H1 (cell line): Measurements from ENCODE around the gene CSN1S1. TPM values are rescaled to one million over a fixed set of nuclear protein-coding genes. Genes with fewer than 3 reads are reported as not detected.

Experiments used
- FOSL1 ChIP-seq: IDR thresholded peaks from 2 replicates; pipeline ENCODE4 v1.6.1; 2011; ENCODE audit warnings: mild to moderate bottlenecking, low read depth, low read length, moderate library complexity; ENCODE audit not compliant: insufficient read depth
- polyA plus RNA-seq, 7 experiments: library from polyadenylated mRNA; depleted of rRNA in 3 of 7; stranded (reverse) in 5 of 7; unstranded in 2 of 7; fragments of >200 nt in 5 of 7; fragments of 200-250 nt in 2 of 7; gene quantifications; 1 replicate in 5 of 7; 2 replicates in 1 of 7; 4 replicates in 1 of 7; pipeline versions ENCODE4 v1.2.1 to v1.2.3, GENCODE V29; 2011 to 2013; ENCODE audit warnings: missing spikeins in 2 of 7, mixed read lengths in 2 of 7
- total RNA-seq: library from RNA; stranded (reverse); fragmentation: NEBNext Ultra II Directional; extraction: Animal tissue kit (Norgen Biotek cat#: 25700); gene quantifications from 2 replicates; pipeline ENCODE4 v1.2.1, GENCODE V29; 2021
- TF ChIP-seq, protein P1 (sequence below): IDR thresholded peaks from 2 replicates; pipeline ENCODE4 v1.6.1; 2012; ENCODE audit warnings: low read length, inconsistent platforms
- TF ChIP-seq, protein P2 (sequence below): fragments of 300-600 bp; sonication (generic); IDR thresholded peaks from 2 replicates; pipeline ENCODE4 v1.7.1; 2012; ENCODE audit warnings: low read length, moderate library complexity, mild to moderate bottlenecking, inconsistent platforms; ENCODE audit not compliant: insufficient replicate concordance

Gene CSN1S1
- total and polyA plus RNA-seq, 2 of the 8 experiments (the other 6 are each of a cell fraction or from before 2014, with no cell fraction given), result not detected

DNA sequence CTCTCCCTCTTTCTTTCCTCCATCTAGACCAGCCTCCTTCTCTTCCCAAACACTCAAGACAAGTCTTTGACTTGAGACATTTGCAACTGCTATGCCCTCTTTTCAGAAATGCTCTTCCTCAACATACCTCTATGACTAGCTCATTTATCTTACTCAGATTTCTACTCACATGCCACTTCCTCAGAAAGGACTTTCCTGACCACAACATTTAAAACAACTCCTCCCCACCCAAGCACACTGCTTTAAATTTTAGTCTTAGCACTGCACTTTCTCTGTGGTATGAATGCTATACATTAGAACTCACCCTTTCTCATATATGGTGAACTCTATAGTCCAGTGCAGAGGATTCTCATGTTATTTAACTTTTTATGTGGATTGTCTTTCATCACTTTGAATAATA, 42.5 kb upstream of the CSN1S1 start (continued):
- no peak for TF ChIP-seq FOSL1
- TF ChIP-seq, protein P1, sequence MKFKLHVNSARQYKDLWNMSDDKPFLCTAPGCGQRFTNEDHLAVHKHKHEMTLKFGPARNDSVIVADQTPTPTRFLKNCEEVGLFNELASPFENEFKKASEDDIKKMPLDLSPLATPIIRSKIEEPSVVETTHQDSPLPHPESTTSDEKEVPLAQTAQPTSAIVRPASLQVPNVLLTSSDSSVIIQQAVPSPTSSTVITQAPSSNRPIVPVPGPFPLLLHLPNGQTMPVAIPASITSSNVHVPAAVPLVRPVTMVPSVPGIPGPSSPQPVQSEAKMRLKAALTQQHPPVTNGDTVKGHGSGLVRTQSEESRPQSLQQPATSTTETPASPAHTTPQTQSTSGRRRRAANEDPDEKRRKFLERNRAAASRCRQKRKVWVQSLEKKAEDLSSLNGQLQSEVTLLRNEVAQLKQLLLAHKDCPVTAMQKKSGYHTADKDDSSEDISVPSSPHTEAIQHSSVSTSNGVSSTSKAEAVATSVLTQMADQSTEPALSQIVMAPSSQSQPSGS, result no peak
- TF ChIP-seq, protein P2, sequence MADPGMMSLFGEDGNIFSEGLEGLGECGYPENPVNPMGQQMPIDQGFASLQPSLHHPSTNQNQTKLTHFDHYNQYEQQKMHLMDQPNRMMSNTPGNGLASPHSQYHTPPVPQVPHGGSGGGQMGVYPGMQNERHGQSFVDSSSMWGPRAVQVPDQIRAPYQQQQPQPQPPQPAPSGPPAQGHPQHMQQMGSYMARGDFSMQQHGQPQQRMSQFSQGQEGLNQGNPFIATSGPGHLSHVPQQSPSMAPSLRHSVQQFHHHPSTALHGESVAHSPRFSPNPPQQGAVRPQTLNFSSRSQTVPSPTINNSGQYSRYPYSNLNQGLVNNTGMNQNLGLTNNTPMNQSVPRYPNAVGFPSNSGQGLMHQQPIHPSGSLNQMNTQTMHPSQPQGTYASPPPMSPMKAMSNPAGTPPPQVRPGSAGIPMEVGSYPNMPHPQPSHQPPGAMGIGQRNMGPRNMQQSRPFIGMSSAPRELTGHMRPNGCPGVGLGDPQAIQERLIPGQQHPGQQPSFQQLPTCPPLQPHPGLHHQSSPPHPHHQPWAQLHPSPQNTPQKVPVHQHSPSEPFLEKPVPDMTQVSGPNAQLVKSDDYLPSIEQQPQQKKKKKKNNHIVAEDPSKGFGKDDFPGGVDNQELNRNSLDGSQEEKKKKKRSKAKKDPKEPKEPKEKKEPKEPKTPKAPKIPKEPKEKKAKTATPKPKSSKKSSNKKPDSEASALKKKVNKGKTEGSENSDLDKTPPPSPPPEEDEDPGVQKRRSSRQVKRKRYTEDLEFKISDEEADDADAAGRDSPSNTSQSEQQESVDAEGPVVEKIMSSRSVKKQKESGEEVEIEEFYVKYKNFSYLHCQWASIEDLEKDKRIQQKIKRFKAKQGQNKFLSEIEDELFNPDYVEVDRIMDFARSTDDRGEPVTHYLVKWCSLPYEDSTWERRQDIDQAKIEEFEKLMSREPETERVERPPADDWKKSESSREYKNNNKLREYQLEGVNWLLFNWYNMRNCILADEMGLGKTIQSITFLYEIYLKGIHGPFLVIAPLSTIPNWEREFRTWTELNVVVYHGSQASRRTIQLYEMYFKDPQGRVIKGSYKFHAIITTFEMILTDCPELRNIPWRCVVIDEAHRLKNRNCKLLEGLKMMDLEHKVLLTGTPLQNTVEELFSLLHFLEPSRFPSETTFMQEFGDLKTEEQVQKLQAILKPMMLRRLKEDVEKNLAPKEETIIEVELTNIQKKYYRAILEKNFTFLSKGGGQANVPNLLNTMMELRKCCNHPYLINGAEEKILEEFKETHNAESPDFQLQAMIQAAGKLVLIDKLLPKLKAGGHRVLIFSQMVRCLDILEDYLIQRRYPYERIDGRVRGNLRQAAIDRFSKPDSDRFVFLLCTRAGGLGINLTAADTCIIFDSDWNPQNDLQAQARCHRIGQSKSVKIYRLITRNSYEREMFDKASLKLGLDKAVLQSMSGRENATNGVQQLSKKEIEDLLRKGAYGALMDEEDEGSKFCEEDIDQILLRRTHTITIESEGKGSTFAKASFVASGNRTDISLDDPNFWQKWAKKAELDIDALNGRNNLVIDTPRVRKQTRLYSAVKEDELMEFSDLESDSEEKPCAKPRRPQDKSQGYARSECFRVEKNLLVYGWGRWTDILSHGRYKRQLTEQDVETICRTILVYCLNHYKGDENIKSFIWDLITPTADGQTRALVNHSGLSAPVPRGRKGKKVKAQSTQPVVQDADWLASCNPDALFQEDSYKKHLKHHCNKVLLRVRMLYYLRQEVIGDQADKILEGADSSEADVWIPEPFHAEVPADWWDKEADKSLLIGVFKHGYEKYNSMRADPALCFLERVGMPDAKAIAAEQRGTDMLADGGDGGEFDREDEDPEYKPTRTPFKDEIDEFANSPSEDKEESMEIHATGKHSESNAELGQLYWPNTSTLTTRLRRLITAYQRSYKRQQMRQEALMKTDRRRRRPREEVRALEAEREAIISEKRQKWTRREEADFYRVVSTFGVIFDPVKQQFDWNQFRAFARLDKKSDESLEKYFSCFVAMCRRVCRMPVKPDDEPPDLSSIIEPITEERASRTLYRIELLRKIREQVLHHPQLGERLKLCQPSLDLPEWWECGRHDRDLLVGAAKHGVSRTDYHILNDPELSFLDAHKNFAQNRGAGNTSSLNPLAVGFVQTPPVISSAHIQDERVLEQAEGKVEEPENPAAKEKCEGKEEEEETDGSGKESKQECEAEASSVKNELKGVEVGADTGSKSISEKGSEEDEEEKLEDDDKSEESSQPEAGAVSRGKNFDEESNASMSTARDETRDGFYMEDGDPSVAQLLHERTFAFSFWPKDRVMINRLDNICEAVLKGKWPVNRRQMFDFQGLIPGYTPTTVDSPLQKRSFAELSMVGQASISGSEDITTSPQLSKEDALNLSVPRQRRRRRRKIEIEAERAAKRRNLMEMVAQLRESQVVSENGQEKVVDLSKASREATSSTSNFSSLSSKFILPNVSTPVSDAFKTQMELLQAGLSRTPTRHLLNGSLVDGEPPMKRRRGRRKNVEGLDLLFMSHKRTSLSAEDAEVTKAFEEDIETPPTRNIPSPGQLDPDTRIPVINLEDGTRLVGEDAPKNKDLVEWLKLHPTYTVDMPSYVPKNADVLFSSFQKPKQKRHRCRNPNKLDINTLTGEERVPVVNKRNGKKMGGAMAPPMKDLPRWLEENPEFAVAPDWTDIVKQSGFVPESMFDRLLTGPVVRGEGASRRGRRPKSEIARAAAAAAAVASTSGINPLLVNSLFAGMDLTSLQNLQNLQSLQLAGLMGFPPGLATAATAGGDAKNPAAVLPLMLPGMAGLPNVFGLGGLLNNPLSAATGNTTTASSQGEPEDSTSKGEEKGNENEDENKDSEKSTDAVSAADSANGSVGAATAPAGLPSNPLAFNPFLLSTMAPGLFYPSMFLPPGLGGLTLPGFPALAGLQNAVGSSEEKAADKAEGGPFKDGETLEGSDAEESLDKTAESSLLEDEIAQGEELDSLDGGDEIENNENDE, result no peak
